ENCODE measurements around the gene OR52E1. TPM values are rescaled to one million over a fixed set of nuclear protein-coding genes. Genes with fewer than 3 reads are reported as not detected.

The OR52E1 gene
- total and polyA plus RNA-seq, 2 of the 8 experiments (the other 6 are each of a cell fraction or from before 2014, with no cell fraction given) = not detected

- TF ChIP-seq ATF2 (IDR thresholded peaks at IDR 0.05; ENCODE audit: low read length) (no peak), CBX5 (IDR thresholded peaks at IDR 0.05; ENCODE audit: low read depth, low read length) (no peak), CHD2 (IDR thresholded peaks at IDR 0.05; ENCODE audit: low read length) (no peak), GTF2F1 (IDR thresholded peaks at IDR 0.05; ENCODE audit: borderline replicate concordance, low read depth, low read length) (no peak)
Observed at GRCh38 chr11:5118893-5119292, 49.5 kb downstream of the OR52E1 start (continued).

Other genes starting within 250 kb of the OR52E1 start
- gene OR51F2, start 248.3 kb upstream of the OR52E1 start, total RNA-seq (2021; fragmentation: NEBNext Ultra II Directional; extraction: Animal tissue kit (Norgen Biotek cat#: 25700)) = not detected in 2 replicates
- gene OR51F2, start 248.3 kb upstream of the OR52E1 start, polyA plus RNA-seq (2011; rRNA removed) = 0.09 and 0.15 TPM in 2 replicates
- gene OR51S1, start 220.4 kb upstream of the OR52E1 start, total RNA-seq (2021; fragmentation: NEBNext Ultra II Directional; extraction: Animal tissue kit (Norgen Biotek cat#: 25700)) = not detected in 2 replicates
- gene OR51S1, start 220.4 kb upstream of the OR52E1 start, polyA plus RNA-seq (2011; rRNA removed) = not detected in 2 replicates
- gene OR51T1, start 187.7 kb upstream of the OR52E1 start, total RNA-seq (2021; fragmentation: NEBNext Ultra II Directional; extraction: Animal tissue kit (Norgen Biotek cat#: 25700)) = not detected in 2 replicates
- not detected in 2 replicates for gene OR51T1, start 187.7 kb upstream of the OR52E1 start, polyA plus RNA-seq (2011; rRNA removed)
- not detected in 2 replicates for gene OR51A7, start 165.8 kb upstream of the OR52E1 start, total RNA-seq (2021; fragmentation: NEBNext Ultra II Directional; extraction: Animal tissue kit (Norgen Biotek cat#: 25700))
- gene OR51A7, start 165.8 kb upstream of the OR52E1 start, polyA plus RNA-seq (2011; rRNA removed) = not detected in 2 replicates
- not detected in 2 replicates for gene OR51G2, start 150.2 kb upstream of the OR52E1 start, total RNA-seq (2021; fragmentation: NEBNext Ultra II Directional; extraction: Animal tissue kit (Norgen Biotek cat#: 25700))
- gene OR51G2, start 150.2 kb upstream of the OR52E1 start, polyA plus RNA-seq (2011; rRNA removed) = not detected in 2 replicates
- not detected in 2 replicates for gene OR51G1, start 145.2 kb upstream of the OR52E1 start, total RNA-seq (2021; fragmentation: NEBNext Ultra II Directional; extraction: Animal tissue kit (Norgen Biotek cat#: 25700))
- not detected in 2 replicates for gene OR51G1, start 145.2 kb upstream of the OR52E1 start, polyA plus RNA-seq (2011; rRNA removed)
- not detected in 2 replicates for gene OR51A4, start 122.0 kb upstream of the OR52E1 start, total RNA-seq (2021; fragmentation: NEBNext Ultra II Directional; extraction: Animal tissue kit (Norgen Biotek cat#: 25700))
- not detected in 2 replicates for gene OR51A4, start 122.0 kb upstream of the OR52E1 start, polyA plus RNA-seq (2011; rRNA removed)
- gene OR51A2, start 113.9 kb upstream of the OR52E1 start, total RNA-seq (2021; fragmentation: NEBNext Ultra II Directional; extraction: Animal tissue kit (Norgen Biotek cat#: 25700)) = not detected in 2 replicates
- not detected in 2 replicates for gene OR51A2, start 113.9 kb upstream of the OR52E1 start, polyA plus RNA-seq (2011; rRNA removed)
- gene OR51L1, start 74.7 kb upstream of the OR52E1 start, total RNA-seq (2021; fragmentation: NEBNext Ultra II Directional; extraction: Animal tissue kit (Norgen Biotek cat#: 25700)) = not detected in 2 replicates
- gene OR51L1, start 74.7 kb upstream of the OR52E1 start, polyA plus RNA-seq (2011; rRNA removed) = not detected in 2 replicates
- not detected in 2 replicates for gene OR52J3, start 23.0 kb upstream of the OR52E1 start, total RNA-seq (2021; fragmentation: NEBNext Ultra II Directional; extraction: Animal tissue kit (Norgen Biotek cat#: 25700))
- not detected in 2 replicates for gene OR52J3, start 23.0 kb upstream of the OR52E1 start, polyA plus RNA-seq (2011; rRNA removed)
- not detected in 2 replicates for gene OR52E2, start 9.9 kb upstream of the OR52E1 start, total RNA-seq (2021; fragmentation: NEBNext Ultra II Directional; extraction: Animal tissue kit (Norgen Biotek cat#: 25700))
- gene OR52E2, start 9.9 kb upstream of the OR52E1 start, polyA plus RNA-seq (2011; rRNA removed) = not detected in 2 replicates
- 0.11 TPM in 1 of 2 replicates, not detected in the other for gene OR52A5, start 68.8 kb downstream of the OR52E1 start, total RNA-seq (2021; fragmentation: NEBNext Ultra II Directional; extraction: Animal tissue kit (Norgen Biotek cat#: 25700))
- 0.02 TPM in 2 replicates for gene OR52A5, start 68.8 kb downstream of the OR52E1 start, polyA plus RNA-seq (2011; rRNA removed)
- gene OR52A1, start 85.2 kb downstream of the OR52E1 start, total RNA-seq (2021; fragmentation: NEBNext Ultra II Directional; extraction: Animal tissue kit (Norgen Biotek cat#: 25700)) = 11.6 and 12.2 TPM in 2 replicates
- 5.7 and 5.9 TPM in 2 replicates for gene OR52A1, start 85.2 kb downstream of the OR52E1 start, polyA plus RNA-seq (2011; rRNA removed)
- not detected in 2 replicates for gene OR51V1, start 131.1 kb downstream of the OR52E1 start, total RNA-seq (2021; fragmentation: NEBNext Ultra II Directional; extraction: Animal tissue kit (Norgen Biotek cat#: 25700))
- gene OR51V1, start 131.1 kb downstream of the OR52E1 start, polyA plus RNA-seq (2011; rRNA removed) = not detected in 2 replicates
- not detected in 2 replicates for gene HBB, start 157.5 kb downstream of the OR52E1 start, total RNA-seq (2021; fragmentation: NEBNext Ultra II Directional; extraction: Animal tissue kit (Norgen Biotek cat#: 25700))
- gene HBB, start 157.5 kb downstream of the OR52E1 start, polyA plus RNA-seq (2011; rRNA removed) = not detected in 2 replicates
- gene HBD, start 164.9 kb downstream of the OR52E1 start, total RNA-seq (2021; fragmentation: NEBNext Ultra II Directional; extraction: Animal tissue kit (Norgen Biotek cat#: 25700)) = not detected in 2 replicates
- not detected in 2 replicates for gene HBD, start 164.9 kb downstream of the OR52E1 start, polyA plus RNA-seq (2011; rRNA removed)
- gene HBG1, start 180.3 kb downstream of the OR52E1 start, total RNA-seq (2021; fragmentation: NEBNext Ultra II Directional; extraction: Animal tissue kit (Norgen Biotek cat#: 25700)) = not detected in 2 replicates
- 0.26 TPM in 1 of 2 replicates, not detected in the other for gene HBG1, start 180.3 kb downstream of the OR52E1 start, polyA plus RNA-seq (2011; rRNA removed)
- not detected in 2 replicates for gene HBG2, start 185.2 kb downstream of the OR52E1 start, total RNA-seq (2021; fragmentation: NEBNext Ultra II Directional; extraction: Animal tissue kit (Norgen Biotek cat#: 25700))
- 0.19 and 0.23 TPM in 2 replicates for gene HBG2, start 185.2 kb downstream of the OR52E1 start, polyA plus RNA-seq (2011; rRNA removed)
- gene HBE1, start 200.4 kb downstream of the OR52E1 start, total RNA-seq (2021; fragmentation: NEBNext Ultra II Directional; extraction: Animal tissue kit (Norgen Biotek cat#: 25700)) = not detected in 2 replicates
- 0.20 and 0.39 TPM in 2 replicates for gene HBE1, start 200.4 kb downstream of the OR52E1 start, polyA plus RNA-seq (2011; rRNA removed)
- gene OR51B4, start 232.4 kb downstream of the OR52E1 start, total RNA-seq (2021; fragmentation: NEBNext Ultra II Directional; extraction: Animal tissue kit (Norgen Biotek cat#: 25700)) = not detected in 2 replicates
- gene OR51B4, start 232.4 kb downstream of the OR52E1 start, polyA plus RNA-seq (2011; rRNA removed) = not detected in 2 replicates